ENCODE results near the gene CDH4. TPM values are rescaled to one million over a fixed set of nuclear protein-coding genes. Genes with fewer than 3 reads are reported as not detected.

The CDH4 gene
- total RNA-seq, 2 donors from 2014 or later: 0.05 to 2.2 TPM

DNA sequence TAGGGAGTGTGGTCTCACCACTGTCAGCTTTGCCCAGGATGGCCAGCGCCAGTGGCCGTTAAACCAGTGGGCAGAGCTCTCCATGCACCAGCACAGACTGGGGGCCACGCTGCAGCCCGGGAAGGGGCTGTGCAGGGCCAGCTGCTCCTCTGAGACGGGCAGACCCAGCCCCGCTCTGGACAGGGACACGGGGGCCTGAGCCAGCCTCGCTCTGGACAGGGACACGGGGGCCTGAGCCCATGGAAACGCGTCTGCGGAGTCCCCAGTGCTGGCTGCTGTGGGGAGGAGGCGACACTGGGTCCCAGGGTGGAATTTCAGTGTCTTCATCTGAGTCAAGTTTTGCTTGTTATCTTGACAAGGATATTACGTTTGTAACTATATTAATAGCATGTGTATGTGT lies 402.7 kb downstream of the CDH4 start:
- Histone ChIP-seq H3K27ac (no peak overlapping the region), H3K4me1 (replicated peaks) (no peaks in the 10 kb centered on the region), H3K4me3 (no peak overlapping the region), H3K36me3 (no peaks in the 10 kb centered on the region), H3K27me3 (replicated peaks; ENCODE audit: insufficient read depth) (no peaks in the 10 kb centered on the region), H3K9me3 (no peaks in the 10 kb centered on the region)
- DNase-seq (ENCODE audit: low spot score): no peak
- TF ChIP-seq CTCF (IDR thresholded peaks at IDR 0.05): no peak
- intact Hi-C loops (cut with DNase I): no loop called here
- 72% methylated on average over 10 of the region's 14 CpGs for WGBS

DNA sequence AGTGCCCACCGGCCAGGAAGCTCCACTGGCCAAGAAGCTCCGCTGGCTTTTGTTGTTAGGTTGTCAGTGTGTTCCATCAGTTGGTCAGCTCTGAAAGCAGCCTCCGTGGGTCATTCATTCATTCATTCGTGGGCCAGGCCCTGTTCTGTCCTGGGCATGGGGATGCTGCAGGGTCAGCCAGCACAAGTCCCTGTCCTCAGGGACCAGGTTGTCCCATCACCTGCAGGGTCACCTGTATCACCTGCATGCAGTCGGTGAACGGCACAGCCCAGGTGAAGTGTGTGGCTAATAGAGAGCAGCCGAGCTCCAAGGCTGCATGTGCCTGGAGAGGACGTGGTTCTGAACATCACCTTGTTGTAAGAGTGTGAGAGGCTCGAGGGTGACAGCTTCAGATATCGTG lies 403.5 kb downstream of the CDH4 start:
- Histone ChIP-seq H3K4me3 (no peak overlapping the region), H3K27ac (no peak overlapping the region), H3K27me3 (replicated peaks; ENCODE audit: insufficient read depth) (no peaks in the 10 kb centered on the region), H3K4me1 (replicated peaks) (no peaks in the 10 kb centered on the region), H3K9me3 (no peaks in the 10 kb centered on the region), H3K36me3 (no peaks in the 10 kb centered on the region)
- no peak for TF ChIP-seq POLR2AphosphoS5 (IDR thresholded peaks at IDR 0.05)
- no peak for TF ChIP-seq CTCF (IDR thresholded peaks at IDR 0.05)
- no peak for TF ChIP-seq POLR2A (IDR thresholded peaks at IDR 0.05)
- no peak for DNase-seq (ENCODE audit: low spot score)
- intact Hi-C loops (cut with DNase I): no loop called here
- WGBS: 75% methylated on average over 9 of the region's 10 CpGs

DNA sequence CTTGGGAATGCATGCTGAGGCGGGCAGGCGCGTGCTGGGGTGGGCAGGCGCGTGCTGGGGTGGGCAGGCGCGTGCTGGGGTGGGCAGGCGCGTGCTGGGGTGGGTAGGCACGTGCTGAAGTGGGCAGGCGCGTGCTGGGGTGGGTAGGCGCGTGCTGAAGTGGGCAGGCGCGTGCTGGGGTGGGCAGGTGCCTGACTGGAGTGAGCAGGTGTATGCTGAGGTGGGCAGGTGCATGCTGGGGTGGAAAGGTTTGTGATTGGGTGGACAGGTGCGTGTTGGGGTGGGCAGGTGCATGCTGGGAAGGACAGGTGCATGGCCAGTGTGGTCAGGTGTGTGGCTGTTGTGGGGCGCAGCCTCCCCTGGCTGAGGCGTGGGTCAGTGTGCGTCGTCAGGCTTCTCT lies 404.1 kb downstream of the CDH4 start:
- H3K36me3 ChIP-seq: no peaks in the 10 kb centered on the region
- no peak overlapping the region for H3K27ac ChIP-seq
- intact Hi-C loops (cut with DNase I): no loop called here
- TF ChIP-seq POLR2A (IDR thresholded peaks at IDR 0.05): no peak
- no peak for TF ChIP-seq CTCF (IDR thresholded peaks at IDR 0.05)
- no peak for TF ChIP-seq POLR2AphosphoS5 (IDR thresholded peaks at IDR 0.05)
- no peaks in the 10 kb centered on the region for H3K9me3 ChIP-seq
- WGBS: 87% methylated on average over 21 of the region's 21 CpGs
- no peak for DNase-seq (ENCODE audit: low spot score)
- no peaks in the 10 kb centered on the region for H3K27me3 ChIP-seq (replicated peaks; ENCODE audit: insufficient read depth)
- no peaks in the 10 kb centered on the region for H3K4me1 ChIP-seq (replicated peaks)
- H3K4me3 ChIP-seq: no peak overlapping the region

- TF ChIP-seq POLR2AphosphoS5 (IDR thresholded peaks at IDR 0.05): no peak
- no peak for TF ChIP-seq POLR2A (IDR thresholded peaks at IDR 0.05)
- no peak for TF ChIP-seq CTCF (IDR thresholded peaks at IDR 0.05)
These were observed 405.8 kb downstream of the CDH4 start for GRCh38 chr20:61657721-61658377.

DNA sequence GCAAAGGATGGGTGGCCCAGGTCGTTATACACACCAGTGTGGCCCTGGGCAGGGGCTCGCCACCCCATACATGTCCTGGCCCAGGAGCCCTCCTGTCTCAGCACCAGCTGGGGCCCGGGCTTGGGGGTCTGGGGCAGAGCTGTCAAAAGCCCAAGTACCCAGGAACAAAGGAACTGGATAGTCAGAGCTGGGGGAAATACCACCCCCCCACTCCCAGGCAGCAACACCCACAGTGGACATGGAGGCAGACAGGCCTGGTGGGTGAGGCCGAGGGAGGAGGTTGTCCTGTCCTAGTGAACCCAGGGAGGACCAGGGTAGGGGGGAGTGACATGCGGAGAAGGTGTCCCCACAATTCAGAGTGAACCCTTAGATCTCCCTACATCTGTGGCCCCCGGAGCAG lies 406.5 kb downstream of the CDH4 start:
- no peak for DNase-seq (ENCODE audit: low spot score)
- H3K9me3 ChIP-seq: no peaks in the 10 kb centered on the region
- no peak overlapping the region for H3K27ac ChIP-seq
- 91% methylated on average over 6 of the region's 6 CpGs for WGBS
- no peaks in the 10 kb centered on the region for H3K4me1 ChIP-seq (replicated peaks)
- H3K4me3 ChIP-seq: no peak overlapping the region
- no peaks in the 10 kb centered on the region for H3K27me3 ChIP-seq (replicated peaks; ENCODE audit: insufficient read depth)
- TF ChIP-seq CTCF (IDR thresholded peaks at IDR 0.05) (no peak), POLR2A (IDR thresholded peaks at IDR 0.05) (no peak), POLR2AphosphoS5 (IDR thresholded peaks at IDR 0.05) (no peak)
- intact Hi-C loops (cut with DNase I): no loop called here
- H3K36me3 ChIP-seq: no peaks in the 10 kb centered on the region

More at GRCh38 chr20:61657721-61658377, 405.8 kb downstream of the CDH4 start:
- no peak overlapping the region for H3K4me3 ChIP-seq
- no peaks in the 10 kb centered on the region for H3K9me3 ChIP-seq
- WGBS: 83% methylated on average over 15 of the region's 15 CpGs
- no peaks in the 10 kb centered on the region for H3K4me1 ChIP-seq (replicated peaks)
- no peak for DNase-seq (ENCODE audit: low spot score)
- no peak overlapping the region for H3K27ac ChIP-seq
- H3K27me3 ChIP-seq (replicated peaks; ENCODE audit: insufficient read depth): no peaks in the 10 kb centered on the region
- no peaks in the 10 kb centered on the region for H3K36me3 ChIP-seq
- intact Hi-C loops (cut with DNase I): no loop called here

Measured in prostate gland (tissue), 2 donors.